HG03460 (cell line): ENCODE measurements around the gene C10orf90.

ENCODE experiments used
- ATAC-seq: cut with Tn5 transposase; IDR thresholded peaks from one replicate; pipeline ENCODE4 v1.9.1; 2021; ENCODE audit not compliant: unreplicated experiment

The C10orf90 gene

DNA sequence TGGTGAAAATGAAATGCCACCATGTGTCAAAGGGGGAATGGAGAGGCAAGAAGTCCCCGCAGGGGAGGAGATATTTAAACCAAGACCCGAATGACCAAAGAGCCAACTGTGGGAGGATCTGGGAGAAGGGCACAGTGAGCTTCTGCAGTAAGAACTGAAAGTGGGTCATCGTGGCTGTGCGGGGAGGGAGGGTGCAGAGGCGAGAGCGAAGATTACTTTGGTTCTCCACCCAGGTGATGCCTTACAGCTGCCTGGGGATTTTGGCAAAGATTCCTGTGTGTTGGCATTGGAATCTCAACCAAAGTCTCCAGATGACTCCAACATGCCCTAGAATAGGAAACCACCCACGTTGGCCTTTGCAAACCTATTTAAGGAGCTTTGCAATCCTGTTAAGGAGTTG lies 238.0 kb downstream of the C10orf90 start:
- ATAC-seq, result no peak

DNA sequence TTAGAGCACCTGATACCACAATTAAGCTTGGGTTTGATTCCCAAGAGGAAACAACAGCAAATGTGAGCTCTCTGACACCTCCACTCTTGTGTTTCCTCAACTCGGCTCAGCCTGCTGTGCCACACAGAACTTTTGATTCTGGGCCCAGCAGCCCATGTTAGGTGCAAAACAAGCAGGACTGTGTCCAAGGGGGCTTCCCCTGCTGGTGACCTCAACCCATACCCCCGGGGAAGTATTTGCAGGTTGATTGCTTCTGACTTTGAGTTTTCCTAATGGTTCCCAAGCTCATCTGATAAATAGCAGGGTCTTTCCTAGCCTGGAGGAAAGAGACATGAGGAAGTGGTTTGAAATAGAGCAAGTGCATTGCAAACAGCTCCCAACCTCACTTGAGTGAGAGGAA lies 238.7 kb downstream of the C10orf90 start:
- no peak for ATAC-seq

GRCh38 chr10:126430512-126430911 lies 240.0 kb downstream of the C10orf90 start:
- no peak for ATAC-seq

- ATAC-seq, result no peak
Observed at GRCh38 chr10:126429275-126429674, 241.2 kb downstream of the C10orf90 start.

GRCh38 chr10:126425489-126426065 lies 244.9 kb downstream of the C10orf90 start:
- ATAC-seq, result no peak

- no peak for ATAC-seq
Observed at GRCh38 chr10:126425032-126425431, 245.5 kb downstream of the C10orf90 start.

- ATAC-seq, result no peak
Observed at GRCh38 chr10:126423732-126424491, 246.6 kb downstream of the C10orf90 start.

- no peak for ATAC-seq
Observed at GRCh38 chr10:126422567-126422966, 247.9 kb downstream of the C10orf90 start.

- ATAC-seq, result no peak
Observed at GRCh38 chr10:126421756-126422256, 248.7 kb downstream of the C10orf90 start.

GRCh38 chr10:126420567-126421300 lies 249.8 kb downstream of the C10orf90 start:
- ATAC-seq, result no peak

DNA sequence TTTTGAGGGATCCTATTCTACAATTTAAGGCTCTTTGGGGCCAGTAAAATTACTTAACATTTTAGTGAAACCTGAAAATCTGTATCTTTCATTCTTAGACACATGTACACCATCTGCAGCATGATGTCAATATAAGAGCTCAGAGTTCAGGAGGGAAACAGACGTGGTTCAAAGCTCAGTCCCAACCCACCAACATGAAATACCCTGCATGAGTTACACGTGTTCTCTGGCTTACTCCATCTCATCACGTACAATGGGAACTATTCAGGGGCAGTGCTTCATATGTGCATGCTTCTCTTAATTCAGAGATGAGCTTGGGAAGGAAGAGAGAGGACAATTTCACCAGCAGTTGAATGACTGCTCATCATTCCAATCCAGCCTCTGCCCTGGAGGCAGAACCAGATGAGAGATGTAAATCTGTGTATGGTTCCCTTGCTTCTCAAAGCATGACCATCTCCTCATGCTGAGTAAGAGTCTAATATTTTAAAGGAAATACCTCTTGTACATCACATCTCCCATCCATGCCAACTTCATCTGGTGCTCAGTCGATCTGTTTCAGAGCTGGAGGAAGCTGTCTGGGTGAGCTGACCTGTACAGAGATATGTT lies 253.2 kb downstream of the C10orf90 start:
- no peak for ATAC-seq

DNA sequence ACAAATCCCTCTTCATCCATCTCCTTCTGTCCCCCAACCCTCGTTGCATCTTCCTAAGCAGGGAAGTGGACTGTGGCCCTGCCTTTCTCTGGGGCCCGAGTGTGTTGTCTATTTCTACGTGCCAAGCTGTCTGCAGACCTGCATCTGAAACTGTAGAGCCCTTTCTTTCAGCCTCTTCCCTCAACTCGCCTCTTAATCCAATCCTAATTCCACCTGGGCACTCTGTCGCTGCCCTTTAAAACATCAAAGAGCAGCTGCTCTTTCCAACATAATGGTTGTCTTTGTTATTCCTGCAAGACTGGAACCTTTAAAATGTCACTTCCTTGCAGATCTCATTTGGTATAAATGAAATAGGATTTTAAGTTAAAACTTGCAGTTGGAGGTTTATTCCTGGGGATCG lies 260.7 kb downstream of the C10orf90 start:
- ATAC-seq, result no peak

DNA sequence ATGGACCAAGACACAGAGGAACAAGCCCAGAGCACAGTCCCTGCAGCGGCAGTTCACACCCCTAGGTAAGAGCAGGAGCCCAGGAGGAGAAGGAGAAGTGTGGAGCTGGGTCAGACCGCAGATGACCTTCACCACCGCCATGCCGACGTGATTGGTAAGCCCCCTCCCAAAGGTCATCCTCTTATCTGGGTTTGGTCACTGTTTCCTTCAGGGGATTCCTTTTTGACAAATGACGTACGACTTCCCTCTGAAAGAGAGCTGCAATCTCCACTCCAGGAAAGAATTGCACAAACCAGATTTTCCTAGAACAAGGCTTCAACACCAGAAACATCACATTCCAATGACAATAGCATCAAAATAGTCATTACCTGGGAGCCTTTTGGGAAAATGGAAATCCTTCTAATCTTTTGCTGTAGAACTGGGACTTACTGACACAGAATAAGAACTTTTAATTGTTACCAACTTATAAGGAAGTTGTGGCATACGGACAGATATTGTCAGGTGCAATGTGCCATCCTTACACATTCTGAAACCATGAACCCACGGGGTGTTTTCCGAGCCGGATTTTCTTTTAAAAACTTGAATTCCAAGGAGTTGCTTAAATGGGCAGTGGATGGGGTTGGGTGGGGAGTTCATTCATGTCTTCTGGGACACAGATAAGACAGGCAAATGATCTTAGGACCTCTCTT lies 261.4 kb downstream of the C10orf90 start:
- no peak for ATAC-seq

DNA sequence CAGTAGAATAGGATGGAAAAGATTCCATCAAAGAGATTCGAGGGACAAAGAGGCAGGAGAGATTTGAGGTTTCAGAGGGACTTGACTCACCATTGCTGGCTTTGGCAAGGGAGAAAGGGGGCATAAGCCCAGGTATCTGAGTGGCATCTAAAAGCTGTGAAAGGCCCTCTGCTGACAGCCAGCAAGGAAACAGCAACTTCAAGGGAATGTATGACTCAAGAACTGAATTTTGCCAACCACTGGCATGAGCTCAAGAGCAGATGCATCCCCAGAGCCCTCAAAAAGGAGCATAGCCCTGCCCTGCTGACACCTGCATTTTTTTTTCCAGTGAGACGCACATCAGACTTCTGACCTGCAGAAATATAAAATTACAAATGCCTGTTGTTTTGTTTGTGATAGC lies 262.7 kb downstream of the C10orf90 start:
- no peak for ATAC-seq

DNA sequence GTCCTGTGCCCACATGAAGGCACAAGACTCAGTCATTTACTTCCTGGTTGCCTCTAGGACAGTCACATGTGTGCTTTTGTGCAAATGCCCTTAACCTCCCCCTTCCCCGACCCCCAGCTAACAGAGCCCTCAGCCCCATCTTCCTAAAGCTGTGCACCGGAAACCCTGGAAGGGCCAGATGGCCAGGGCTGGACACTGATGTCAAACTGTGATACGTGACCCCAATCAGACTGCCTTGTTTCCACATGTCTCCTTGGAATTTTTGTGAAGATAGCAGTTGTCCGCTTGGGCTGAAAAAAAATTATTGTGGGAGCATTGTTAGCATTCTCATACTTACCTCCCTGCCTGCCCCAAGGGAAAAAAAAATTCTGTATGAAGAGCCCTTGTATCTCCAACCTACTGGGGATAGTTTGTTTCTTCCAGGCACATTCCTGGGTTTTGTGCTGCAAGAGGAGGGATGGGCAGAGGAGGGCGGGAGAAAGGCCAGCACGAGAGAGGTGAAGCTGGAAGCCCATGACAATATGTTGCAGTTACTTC lies 265.2 kb downstream of the C10orf90 start:
- ATAC-seq, result no peak

DNA sequence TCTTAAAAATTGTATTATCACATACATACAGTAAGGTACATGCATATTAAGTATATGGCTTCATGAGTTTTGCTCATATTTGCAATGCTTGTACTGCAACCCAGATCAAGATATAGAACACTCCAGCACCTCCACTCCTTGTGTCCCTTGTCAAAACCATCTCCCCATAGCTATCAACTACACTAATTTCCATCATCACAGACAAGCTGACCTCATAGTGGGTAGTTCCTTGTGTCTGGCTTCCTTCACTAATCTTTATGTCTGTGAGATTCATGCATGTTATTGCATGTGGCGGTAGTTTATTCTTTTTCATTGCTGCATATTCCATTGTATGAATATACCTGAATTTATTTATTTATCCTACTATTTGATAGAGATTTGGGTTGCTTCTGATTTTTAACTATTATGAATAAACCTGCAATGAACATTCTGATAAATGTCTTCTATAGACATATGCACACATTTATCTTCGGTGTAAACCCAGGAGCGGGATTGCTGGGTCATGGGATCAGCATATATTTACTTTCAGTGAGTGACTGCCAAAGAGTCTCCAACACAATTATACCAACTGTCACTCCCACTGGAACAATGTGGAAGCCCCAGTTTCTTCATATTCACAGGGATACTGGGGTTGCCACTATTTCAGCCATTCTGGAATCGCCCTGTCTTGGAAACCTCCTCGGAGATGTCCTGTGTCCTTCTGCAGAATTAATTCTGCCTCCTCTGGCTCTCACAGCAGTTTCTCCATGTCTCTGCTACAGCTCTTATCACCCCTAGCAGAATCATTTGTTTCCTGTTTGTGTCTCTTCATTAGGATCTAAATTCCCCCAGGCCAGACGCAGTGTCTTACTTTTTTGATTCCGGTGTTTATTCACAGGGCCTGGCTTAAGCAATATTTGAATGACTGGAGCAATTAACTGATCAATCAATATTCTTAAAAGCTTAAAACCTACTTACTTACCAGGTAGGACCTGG lies 267.5 kb downstream of the C10orf90 start:
- no peak for ATAC-seq

DNA sequence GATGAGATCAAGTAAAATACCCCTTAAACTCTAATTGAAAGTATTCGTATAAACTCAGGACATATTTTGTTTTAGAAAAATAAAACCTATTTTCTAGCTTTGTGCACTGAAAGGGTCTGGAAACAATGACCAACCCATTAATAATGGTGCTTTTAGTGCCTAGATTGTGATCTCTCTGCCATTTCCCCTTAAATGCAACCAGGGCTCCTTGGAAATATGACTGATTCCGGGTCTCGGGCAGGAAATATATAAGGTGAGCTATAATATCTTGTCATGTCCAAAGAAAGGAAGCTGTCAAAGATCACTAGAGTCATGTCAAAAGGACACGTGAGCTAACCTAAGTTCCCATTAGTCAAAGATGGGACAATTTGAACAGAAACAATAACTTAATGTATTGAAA lies 269.9 kb downstream of the C10orf90 start:
- ATAC-seq, result no peak

DNA sequence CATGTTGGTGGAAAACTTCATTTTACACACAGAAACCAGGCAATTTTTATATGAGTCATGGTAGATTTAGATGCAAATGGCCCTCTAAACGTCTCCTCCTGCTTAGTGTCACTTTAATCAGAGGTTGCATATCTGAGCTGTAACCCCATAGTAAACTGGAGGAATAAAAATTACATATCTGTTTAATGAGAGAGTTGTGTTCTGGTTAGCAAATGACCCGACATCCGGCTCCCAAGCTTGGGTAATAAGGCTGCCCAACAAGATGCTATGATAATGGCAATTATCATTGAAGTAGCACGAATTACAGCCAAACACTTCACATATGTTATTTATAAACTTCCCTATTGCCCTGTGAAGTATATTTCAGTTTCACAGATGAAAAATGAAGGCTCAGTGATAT lies 271.6 kb downstream of the C10orf90 start:
- no peak for ATAC-seq

DNA sequence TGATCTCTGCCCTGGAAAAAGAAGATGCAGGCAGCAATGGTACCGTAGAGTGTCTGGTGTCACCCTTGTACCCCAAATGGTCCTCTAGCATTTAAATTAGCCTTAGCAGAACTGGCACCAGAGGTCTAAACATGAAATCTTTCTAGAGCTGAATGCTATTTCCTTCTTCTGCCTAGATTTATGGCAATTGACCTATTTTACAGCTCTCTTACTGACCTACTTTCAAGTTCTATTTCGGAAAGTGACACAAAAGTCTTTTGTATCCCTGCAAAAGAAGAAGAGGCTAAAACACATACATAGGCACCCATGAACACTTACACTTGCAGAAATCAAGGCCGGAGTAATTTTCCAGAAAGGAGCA lies 272.1 kb downstream of the C10orf90 start:
- no peak for ATAC-seq
